Caco-2 (cell line): ENCODE results near the gene TXLNB. TPM values are rescaled to one million over a fixed set of nuclear protein-coding genes. Genes with fewer than 3 reads are reported as not detected.

Source experiments
- BruUV-seq: library from RNA; stranded (reverse); fragments of 400-500 nt; replicated peaks from 2 replicates; lab custom pipeline; 2021; lab: Mats Ljungman, UMichigan
- CTCF ChIA-PET: fragments of 300-600 bp; sonication (Branson Sonifier 250); formaldehyde crosslinking; loops from one replicate; lab custom pipeline; 2022; ENCODE audit warnings: antibody characterized with exemption; lab: Charles Lee
- POLR2A ChIA-PET: fragments of 300-600 bp; sonication (Branson Sonifier 250); formaldehyde crosslinking; loops from one replicate; lab custom pipeline; 2022; ENCODE audit warnings: antibody characterized with exemption; lab: Charles Lee
- DNase-seq, 2 experiments: peaks; one replicate each; pipeline versions ENCODE4 v3.0.0 to v3.0.0-alpha.2; 2020 to 2022
- H3K27me3 ChIP-seq: replicated peaks from 2 replicates; pipeline ENCODE4 v1.6.0; 2011; ENCODE audit warnings: low read length; ENCODE audit not compliant: control insufficient read depth, insufficient read depth
- H3K36me3 ChIP-seq: 2 replicates; pipeline ENCODE4 v1.5.1; 2011; ENCODE audit warnings: low read length; ENCODE audit not compliant: control insufficient read depth, insufficient read depth
- H3K4me1 ChIP-seq: fragments of 250-450 bp; sonication (Bioruptor Pico); 2 replicates; pipeline ENCODE4 v1.5.1; 2020; ENCODE audit warnings: mild to moderate bottlenecking
- H3K4me3 ChIP-seq: 2 replicates; pipeline ENCODE4 v1.5.1; 2011; ENCODE audit warnings: low read depth, mild to moderate bottlenecking, control low read depth, low read length
- H3K9me3 ChIP-seq: fragments of 250-450 bp; sonication (Bioruptor Pico); 2 replicates; pipeline ENCODE4 v1.5.1; 2020; ENCODE audit warnings: mild to moderate bottlenecking, moderate library complexity
- H3K27ac Mint-ChIP-seq: one replicate; pipeline ENCODE4 v1.8.0; 2022; ENCODE audit warnings: mixed read lengths; ENCODE audit not compliant: unreplicated experiment
- H3K27me3 Mint-ChIP-seq: one replicate; pipeline ENCODE4 v1.8.0; 2022; ENCODE audit warnings: mixed read lengths; ENCODE audit not compliant: insufficient read depth, unreplicated experiment
- H3K36me3 Mint-ChIP-seq: one replicate; pipeline ENCODE4 v1.8.0; 2022; ENCODE audit warnings: mild to moderate bottlenecking, mixed read lengths; ENCODE audit not compliant: insufficient read depth, unreplicated experiment
- H3K4me1 Mint-ChIP-seq: one replicate; pipeline ENCODE4 v1.8.0; 2022; ENCODE audit warnings: low read depth, mixed read lengths; ENCODE audit not compliant: unreplicated experiment
- H3K4me3 Mint-ChIP-seq: one replicate; pipeline ENCODE4 v1.8.0; 2022; ENCODE audit warnings: mild to moderate bottlenecking, moderate library complexity, mixed read lengths; ENCODE audit not compliant: unreplicated experiment
- H3K9me3 Mint-ChIP-seq: one replicate; pipeline ENCODE4 v1.8.0; 2022; ENCODE audit warnings: mixed read lengths; ENCODE audit not compliant: unreplicated experiment
- CTCF ChIP-seq, 2 experiments: fragments of 200-600 bp in 1 of 2; IDR thresholded peaks; 1 replicate in 1 of 2; 2 replicates in 1 of 2; pipeline versions ENCODE4 v1.5.1 to v1.8.0; 2011 to 2022; ENCODE audit warnings: antibody characterized with exemption in 1 of 2, control low read depth in 1 of 2, inconsistent platforms in 1 of 2, low read depth in 1 of 2, low read length in 1 of 2, mild to moderate bottlenecking in 1 of 2, moderate library complexity in 1 of 2; ENCODE audit not compliant: insufficient read depth in 1 of 2, severe bottlenecking in 1 of 2, unreplicated experiment in 1 of 2
- intact Hi-C: fragments of 100-400 bp; cut with micrococcal nuclease; formaldehyde crosslinking; loops from one replicate; pipeline ENCODE4 v1.10.0; 2022; ENCODE audit not compliant: unreplicated experiment
- total RNA-seq: library from RNA; stranded (reverse); gene quantifications from 2 replicates; pipeline ENCODE4 v1.2.3, GENCODE V29; 2022

TXLNB gene
- total RNA-seq, 1 experiment from 2014 or later, result not detected

DNA sequence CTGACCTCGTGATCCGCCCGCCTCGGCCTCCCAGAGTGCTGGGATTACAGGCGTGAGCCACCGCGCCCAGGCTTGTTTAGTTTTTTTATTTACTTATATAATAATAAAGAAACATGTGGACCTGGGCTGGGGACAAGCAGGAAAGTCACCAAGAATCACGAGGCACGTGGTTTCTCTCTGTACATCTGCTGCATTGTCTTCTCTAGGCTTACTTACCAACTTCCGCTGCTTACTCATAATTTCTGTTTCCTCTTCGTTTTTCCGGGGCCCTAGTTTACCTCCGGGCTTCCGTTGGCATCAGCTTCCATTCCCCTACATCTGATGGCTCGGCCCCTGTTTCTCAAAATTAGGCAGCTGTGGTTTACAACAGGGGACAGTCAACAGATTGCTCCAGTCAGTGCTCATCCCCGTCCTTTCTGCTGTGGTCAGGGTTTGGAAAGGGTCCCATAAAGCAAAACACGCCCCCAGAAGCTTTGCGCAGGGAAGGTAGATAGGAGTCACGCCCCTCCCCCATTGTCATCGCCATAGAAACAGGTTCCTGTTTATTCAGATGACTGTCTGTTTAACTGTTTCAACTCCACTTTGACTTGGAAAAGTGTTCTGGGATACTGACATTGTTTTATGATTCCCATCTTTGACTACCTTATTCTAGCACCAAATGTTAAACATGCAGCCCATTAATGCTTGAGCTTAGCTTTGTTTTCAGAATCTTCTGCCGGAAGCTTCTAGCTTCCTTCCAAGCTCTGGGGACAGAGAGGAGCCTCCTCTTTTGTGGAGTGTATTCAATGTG lies 31.9 kb upstream of the TXLNB start:
- DNase-seq, result peak in 1 of 2 experiments; percentile 11
- no peak overlapping the region for H3K4me3 Mint-ChIP-seq
- ChIA-PET CTCF (no interaction called here), POLR2A (no interaction called here)
- Histone ChIP-seq H3K4me3 (no peak overlapping the region), H3K4me1 (peaks cover 4% of the 10 kb centered on the region; the same call in 1 of the 2 replicates), H3K36me3 (no peaks in the 10 kb centered on the region), H3K9me3 (no peaks in the 10 kb centered on the region), H3K27me3 (no peaks in the 10 kb centered on the region)
- intact Hi-C loops, result no loop called here
- no peaks in the 10 kb centered on the region for H3K36me3 Mint-ChIP-seq
- no peak overlapping the region for H3K27ac Mint-ChIP-seq
- TF ChIP-seq CTCF (IDR thresholded peaks at IDR 0.05; ENCODE audit: insufficient read depth in 1 of 2, low read depth in 1 of 2, low read length in 1 of 2, severe bottlenecking in 1 of 2, unreplicated experiment in 1 of 2), result no peak
- H3K9me3 Mint-ChIP-seq, result peaks cover 6% of the 10 kb centered on the region
- BruUV-seq, result no TSS peak
- no peaks in the 10 kb centered on the region for H3K27me3 Mint-ChIP-seq
- H3K4me1 Mint-ChIP-seq, result no peaks in the 10 kb centered on the region

DNA sequence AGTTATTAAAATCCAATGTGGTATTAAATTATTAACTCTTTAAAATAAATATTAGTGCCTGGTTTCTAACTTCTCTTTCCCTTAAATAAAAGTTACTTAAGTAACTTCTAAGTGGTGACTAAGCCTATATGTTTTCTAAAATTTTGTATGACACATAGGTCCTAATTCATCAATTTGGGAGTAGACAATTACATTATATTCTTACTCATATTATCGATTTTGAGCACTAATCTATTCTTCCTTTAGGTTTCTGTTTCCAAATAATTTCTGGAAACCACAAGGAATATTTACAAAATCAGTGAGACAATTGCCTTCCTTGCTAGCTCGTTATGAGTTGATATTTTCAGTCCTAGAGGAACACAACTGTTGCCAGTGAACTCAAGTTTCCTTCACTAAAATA lies 28.3 kb upstream of the TXLNB start:
- Mint-ChIP-seq H3K4me3 (no peak overlapping the region), H3K4me1 (no peaks in the 10 kb centered on the region), H3K27me3 (no peaks in the 10 kb centered on the region), H3K9me3 (peaks cover 6% of the 10 kb centered on the region), H3K36me3 (no peaks in the 10 kb centered on the region), H3K27ac (no peak overlapping the region)
- intact Hi-C loops, result no loop called here
- TF ChIP-seq CTCF (IDR thresholded peaks at IDR 0.05; ENCODE audit: insufficient read depth in 1 of 2, low read depth in 1 of 2, low read length in 1 of 2, severe bottlenecking in 1 of 2, unreplicated experiment in 1 of 2), result no peak
- H3K4me3 ChIP-seq, result no peak overlapping the region
- no peaks in the 10 kb centered on the region for H3K27me3 ChIP-seq
- no peaks in the 10 kb centered on the region for H3K36me3 ChIP-seq
- DNase-seq, result no peak
- CTCF ChIA-PET, result interaction anchor here (1.2 kb wide), 1 partner anchor 11 kb away, joined by 4 read pairs; no protein-coding TSS in a partner anchor
- peaks cover 4% of the 10 kb centered on the region; the same call in 1 of the 2 replicates for H3K4me1 ChIP-seq
- POLR2A ChIA-PET, result no interaction called here
- H3K9me3 ChIP-seq, result no peaks in the 10 kb centered on the region
- BruUV-seq, result no TSS peak

GRCh38 chr6:139316622-139317317 lies 25.0 kb upstream of the TXLNB start:
- Mint-ChIP-seq H3K4me1 (no peaks in the 10 kb centered on the region), H3K36me3 (no peaks in the 10 kb centered on the region), H3K4me3 (no peak overlapping the region), H3K9me3 (no peaks in the 10 kb centered on the region), H3K27me3 (no peaks in the 10 kb centered on the region), H3K27ac (no peak overlapping the region)
- TF ChIP-seq CTCF (IDR thresholded peaks at IDR 0.05; ENCODE audit: insufficient read depth in 1 of 2, low read depth in 1 of 2, low read length in 1 of 2, severe bottlenecking in 1 of 2, unreplicated experiment in 1 of 2), result no peak
- Histone ChIP-seq H3K27me3 (no peaks in the 10 kb centered on the region), H3K4me1 (no peaks in the 10 kb centered on the region), H3K36me3 (no peaks in the 10 kb centered on the region), H3K9me3 (no peaks in the 10 kb centered on the region), H3K4me3 (no peak overlapping the region)
- DNase-seq, result no peak
- POLR2A ChIA-PET, result no interaction called here
- no TSS peak for BruUV-seq
- CTCF ChIA-PET, result no interaction called here
- intact Hi-C loops, result no loop called here
